ENCODE results near the gene ZC3H12D. TPM values are rescaled to one million over a fixed set of nuclear protein-coding genes. Genes with fewer than 3 reads are reported as not detected.
"Not testable (repeated sequence)": the region's sequence is repeated elsewhere in the genome, so short reads cannot be mapped to it uniquely, and the experiment has no call there.

Gene ZC3H12D
- total and polyA plus RNA-seq, 2 of the 8 experiments (the other 6 are each of a cell fraction or from before 2014, with no cell fraction given): 0.05 to 0.07 TPM

DNA sequence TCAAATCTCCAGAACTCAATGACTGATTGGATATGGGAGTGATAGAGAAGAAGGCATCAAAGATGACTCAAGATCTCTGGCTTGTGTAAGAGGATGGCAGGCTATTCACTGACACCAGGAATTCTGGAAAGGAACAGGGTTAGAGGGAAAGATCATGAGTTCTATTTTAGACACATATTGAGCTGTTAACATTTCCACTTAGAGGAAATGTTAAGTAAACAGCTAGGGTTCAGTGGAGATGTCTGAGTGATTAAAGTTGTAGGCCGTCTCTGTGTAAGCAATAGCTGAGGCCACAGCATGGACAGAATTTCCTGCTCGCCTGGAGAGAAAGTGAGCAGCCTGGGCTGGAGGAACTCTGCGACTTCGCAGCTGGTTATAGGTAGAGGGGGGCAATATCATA lies 21.0 kb downstream of the ZC3H12D start (continued):
- no peak for TF ChIP-seq CTCF (IDR thresholded peaks at IDR 0.05; ENCODE audit: control extremely low read depth in 1 of 3, insufficient read depth in 1 of 3, low read depth in 1 of 3, low read length in 3 of 3)
- TF ChIP-seq RNF2 (IDR thresholded peaks at IDR 0.05; ENCODE audit: borderline replicate concordance, low read depth, low read length, missing control alignments, poor library complexity, severe bottlenecking): no peak
- no peak for TF ChIP-seq SP1 (IDR thresholded peaks at IDR 0.05; ENCODE audit: low read depth, low read length)
- no peak for TF ChIP-seq CEBPB (IDR thresholded peaks at IDR 0.05; ENCODE audit: low read depth, low read length)

GRCh38 chr6:149462712-149463111 lies 22.1 kb downstream of the ZC3H12D start:
- FAIRE-seq; H4K20me1 ChIP-seq (replicated peaks in 1 of 2; ENCODE audit: control insufficient read depth in 1 of 2, insufficient read depth in 2 of 2, low read length in 2 of 2); H4K8ac ChIP-seq (ENCODE audit: extremely low read depth, insufficient read depth, low read length); H3K23me2 ChIP-seq (ENCODE audit: low read depth, low read length); H3K27me3 ChIP-seq (replicated peaks in 1 of 4; ENCODE audit: control insufficient read depth in 3 of 4, extremely low read depth in 1 of 4, insufficient read depth in 3 of 4, low read length in 3 of 4); H3K4me1 ChIP-seq (replicated peaks in 1 of 4; ENCODE audit: control insufficient read depth in 3 of 4, insufficient read depth in 4 of 4, low read length in 3 of 4); H3K9me3 ChIP-seq (ENCODE audit: insufficient read depth in 2 of 2, low read depth in 1 of 2, low read length in 1 of 2); H2BK20ac ChIP-seq (ENCODE audit: low read length); H2AFZ ChIP-seq (ENCODE audit: low read length); H3K23ac ChIP-seq (ENCODE audit: insufficient read length); POLR2A ChIA-PET (ENCODE audit: partially characterized antibody); H3K4me3 ChIP-seq (ENCODE audit: extremely low read depth in 1 of 4, insufficient read depth in 2 of 4, low read depth in 3 of 4, low read length in 4 of 4); H3K4ac ChIP-seq (replicated peaks; ENCODE audit: insufficient read length, low read depth, low read length); H3K27ac ChIP-seq (ENCODE audit: low read depth, low read length); H3K79me2 ChIP-seq (ENCODE audit: control insufficient read depth in 1 of 2, insufficient read depth in 2 of 2, low read length in 2 of 2); H2BK120ac ChIP-seq (replicated peaks; ENCODE audit: low read depth, low read length); H4K5ac ChIP-seq (ENCODE audit: insufficient read length, low read depth, low read length); H2AK5ac ChIP-seq (ENCODE audit: low read depth, low read length); H2BK12ac ChIP-seq (ENCODE audit: low read depth, low read length); H3K56ac ChIP-seq (replicated peaks; ENCODE audit: insufficient read length, low read depth, low read length); H4K91ac ChIP-seq (replicated peaks; ENCODE audit: insufficient read length, low read length); H3K14ac ChIP-seq (ENCODE audit: insufficient read length); H3K36me3 ChIP-seq (ENCODE audit: control insufficient read depth in 2 of 4, insufficient read depth in 4 of 4, low read length in 3 of 4); H3K18ac ChIP-seq (ENCODE audit: extremely low read depth, low read length); H3K79me1 ChIP-seq (ENCODE audit: low read depth, low read length); H2BK15ac ChIP-seq (ENCODE audit: low read length); H3K9ac ChIP-seq (replicated peaks in 1 of 4; ENCODE audit: extremely low read depth in 1 of 4, low read depth in 3 of 4, low read length in 3 of 4); H3K4me2 ChIP-seq (ENCODE audit: insufficient read depth in 1 of 2, low read depth in 2 of 2, low read length in 2 of 2); DNase-seq (ENCODE audit: low read depth in 1 of 2, low spot score in 2 of 2); H2BK5ac ChIP-seq (ENCODE audit: low read depth, low read length): not testable (repeated sequence)
- WGBS, 2 experiments (ENCODE audit: extremely low coverage in 1 of 2, insufficient coverage in 1 of 2, insufficient read length in 1 of 2, insufficient replicate concordance in 2 of 2, low coverage in 1 of 2, low lambda C conversion rate in 2 of 2, missing lambda C conversion rate in 1 of 2): 92% methylated on average over 7 of the region's 7 CpGs; no CpG with 5 or more reads in 1 of the 2 experiments
- CTCF ChIA-PET (ENCODE audit: partially characterized antibody): interaction anchor here (1.4 kb wide), 1 partner anchor 11 kb away, joined by 4 read pairs; no protein-coding TSS in a partner anchor
